HG02678 (cell line): Measurements from ENCODE around the gene JARID2.

Source experiments
- ATAC-seq: cut with Tn5 transposase; IDR thresholded peaks from one replicate; pipeline ENCODE4 v1.9.1; 2021; ENCODE audit warnings: mild to moderate bottlenecking, moderate library complexity; ENCODE audit not compliant: unreplicated experiment

JARID2 gene

GRCh38 chr6:15330174-15330944 is 84.5 kb downstream of the JARID2 start:
- ATAC-seq: no peak

GRCh38 chr6:15331143-15331542 is 85.3 kb downstream of the JARID2 start:
- ATAC-seq: no peak

- no peak for ATAC-seq
Observed at GRCh38 chr6:15331629-15332251, 85.9 kb downstream of the JARID2 start.

- no peak for ATAC-seq
Observed at GRCh38 chr6:15332446-15332845, 86.6 kb downstream of the JARID2 start.

- no peak for ATAC-seq
Observed at GRCh38 chr6:15335385-15335784, 89.5 kb downstream of the JARID2 start.

GRCh38 chr6:15335916-15336315 is 90.0 kb downstream of the JARID2 start:
- ATAC-seq: no peak

GRCh38 chr6:15336900-15337560 is 91.2 kb downstream of the JARID2 start:
- no peak for ATAC-seq

- no peak for ATAC-seq
Observed at GRCh38 chr6:15337582-15337981, 91.7 kb downstream of the JARID2 start.

- ATAC-seq: no peak
Observed at GRCh38 chr6:15338476-15338875, 92.6 kb downstream of the JARID2 start.

- no peak for ATAC-seq
Observed at GRCh38 chr6:15339081-15339480, 93.2 kb downstream of the JARID2 start.

- ATAC-seq: no peak
Observed at GRCh38 chr6:15340105-15340601, 94.3 kb downstream of the JARID2 start.

GRCh38 chr6:15340775-15341174 is 94.9 kb downstream of the JARID2 start:
- ATAC-seq: peak; percentile 69

GRCh38 chr6:15341311-15342001 is 95.6 kb downstream of the JARID2 start:
- no peak for ATAC-seq

GRCh38 chr6:15342114-15342513 is 96.2 kb downstream of the JARID2 start:
- ATAC-seq: no peak

GRCh38 chr6:15343490-15344191 is 97.8 kb downstream of the JARID2 start:
- ATAC-seq: no peak

- no peak for ATAC-seq
Observed at GRCh38 chr6:15344192-15344519, 98.3 kb downstream of the JARID2 start.

GRCh38 chr6:15344831-15345230 is 99.0 kb downstream of the JARID2 start:
- no peak for ATAC-seq

- no peak for ATAC-seq
Observed at GRCh38 chr6:15346315-15346714, 100.4 kb downstream of the JARID2 start.

- ATAC-seq: no peak
Observed at GRCh38 chr6:15348528-15348927, 102.7 kb downstream of the JARID2 start.

GRCh38 chr6:15349379-15349778 is 103.5 kb downstream of the JARID2 start:
- no peak for ATAC-seq
